OCI-LY1 (cell line): ENCODE measurements around the gene OPHN1.

Experiments
- H2AFZ ChIP-seq: fragments of 200-600 bp; sonication (generic), shearing (Covaris generic); 2 replicates; pipeline ENCODE4 v1.6.0; 2014; ENCODE audit warnings: antibody characterized with exemption, mild to moderate bottlenecking, low read length
- H3F3A ChIP-seq: fragments of 200-600 bp; sonication (generic), shearing (Covaris generic); 2 replicates; pipeline ENCODE4 v1.6.0; 2014; ENCODE audit warnings: mild to moderate bottlenecking, antibody characterized with exemption, low read length, moderate library complexity; ENCODE audit not compliant: insufficient read depth
- H3K27ac ChIP-seq: fragments of 200-600 bp; sonication (generic); 2 replicates; pipeline ENCODE4 v1.5.1; 2014; ENCODE audit warnings: low read length, mixed run types, mild to moderate bottlenecking, low read depth; ENCODE audit not compliant: poor library complexity, severe bottlenecking
- H3K27me3 ChIP-seq: fragments of 200-600 bp; sonication (generic); 2 replicates; pipeline ENCODE4 v1.6.0; 2014; ENCODE audit warnings: antibody characterized with exemption, mild to moderate bottlenecking, low read length, moderate library complexity; ENCODE audit not compliant: insufficient read depth
- H3K36me3 ChIP-seq: fragments of 200-600 bp; sonication (generic); 2 replicates; pipeline ENCODE4 v1.6.1; 2014; ENCODE audit warnings: mild to moderate bottlenecking, antibody characterized with exemption, low read length, moderate library complexity, mixed read lengths; ENCODE audit not compliant: insufficient read depth
- H3K4me1 ChIP-seq: fragments of 200-600 bp; sonication (generic); 2 replicates; pipeline ENCODE4 v1.5.1; 2014; ENCODE audit warnings: mild to moderate bottlenecking, low read length, moderate library complexity; ENCODE audit not compliant: insufficient read depth, severe bottlenecking
- H3K4me2 ChIP-seq: fragments of 200-600 bp; sonication (generic), shearing (Covaris generic); 2 replicates; pipeline ENCODE4 v1.6.1; 2014; ENCODE audit warnings: low read length
- H3K4me3 ChIP-seq: fragments of 200-600 bp; sonication (generic); 2 replicates; pipeline ENCODE4 v1.5.1; 2014; ENCODE audit warnings: low read length, low read depth, mild to moderate bottlenecking, mixed read lengths; ENCODE audit not compliant: poor library complexity, severe bottlenecking
- H3K79me2 ChIP-seq: fragments of 200-600 bp; shearing (Covaris generic); 2 replicates; pipeline ENCODE4 v1.6.1; 2016; ENCODE audit warnings: mixed run types, low read length, mixed read lengths; ENCODE audit not compliant: insufficient read depth
- H3K9ac ChIP-seq: fragments of 200-600 bp; sonication (generic), shearing (Covaris generic); 2 replicates; pipeline ENCODE4 v1.6.1; 2014; ENCODE audit warnings: mild to moderate bottlenecking, low read length, mixed read lengths
- H3K9me2 ChIP-seq: fragments of 200-600 bp; sonication (generic), shearing (Covaris generic); 2 replicates; pipeline ENCODE4 v1.6.1; 2014; ENCODE audit warnings: low read depth, mild to moderate bottlenecking, low read length, mixed read lengths
- H3K9me3 ChIP-seq: fragments of 200-600 bp; shearing (Covaris generic); 2 replicates; pipeline ENCODE4 v1.6.1; 2014; ENCODE audit warnings: low read length, mixed read lengths
- H4K20me1 ChIP-seq: fragments of 200-600 bp; sonication (generic), shearing (Covaris generic); 2 replicates; pipeline ENCODE4 v1.6.0; 2016; ENCODE audit warnings: mild to moderate bottlenecking, low read length; ENCODE audit not compliant: insufficient read depth
- EZH2 ChIP-seq: fragments of 200-600 bp; sonication (generic), shearing (Covaris generic); IDR thresholded peaks from 2 replicates; pipeline ENCODE4 v1.8.0; 2017; ENCODE audit warnings: borderline replicate concordance, mixed run types, mild to moderate bottlenecking, antibody characterized with exemption, low read length, moderate library complexity, mixed read lengths
- TF ChIP-seq, protein P1 (sequence below): fragments of 200-600 bp; sonication (generic), shearing (Covaris generic); IDR thresholded peaks from 2 replicates; pipeline ENCODE4 v1.5.1; 2017; ENCODE audit warnings: mild to moderate bottlenecking, antibody characterized with exemption, low read length, moderate library complexity, mixed read lengths

The OPHN1 gene

DNA sequence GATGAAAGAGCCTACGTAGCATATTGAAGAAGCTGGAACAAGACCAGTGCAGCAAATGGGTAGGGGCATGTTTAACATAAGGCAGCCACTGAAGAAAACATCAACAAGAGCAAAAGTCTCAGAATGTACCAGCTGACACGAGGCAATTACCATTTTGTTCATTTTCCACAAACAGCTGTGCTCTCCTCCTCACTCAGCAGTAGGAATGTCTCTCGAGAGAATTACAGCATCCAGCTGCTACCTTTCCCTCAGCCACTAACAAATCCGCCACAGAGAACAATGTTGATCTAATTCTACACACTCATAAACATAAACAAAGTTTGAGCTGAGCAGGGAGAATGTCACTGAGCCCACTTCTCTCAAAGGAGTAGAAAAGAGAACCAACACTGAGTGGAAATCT, 68.0 kb downstream of the OPHN1 start:
- Histone ChIP-seq H3K27me3 (no peaks in the 10 kb centered on the region), H3K4me1 (no peaks in the 10 kb centered on the region), H3K9ac (no peak overlapping the region), H3K79me2 (no peaks in the 10 kb centered on the region), H3K9me2 (no peaks in the 10 kb centered on the region), H3K4me2 (no peak overlapping the region), H2AFZ (no peak overlapping the region), H3K27ac (no peak overlapping the region), H3F3A (no peaks in the 10 kb centered on the region), H3K9me3 (no peaks in the 10 kb centered on the region), H3K36me3 (no peaks in the 10 kb centered on the region), H3K4me3 (no peak overlapping the region), H4K20me1 (no peaks in the 10 kb centered on the region)
- TF ChIP-seq, protein P1, sequence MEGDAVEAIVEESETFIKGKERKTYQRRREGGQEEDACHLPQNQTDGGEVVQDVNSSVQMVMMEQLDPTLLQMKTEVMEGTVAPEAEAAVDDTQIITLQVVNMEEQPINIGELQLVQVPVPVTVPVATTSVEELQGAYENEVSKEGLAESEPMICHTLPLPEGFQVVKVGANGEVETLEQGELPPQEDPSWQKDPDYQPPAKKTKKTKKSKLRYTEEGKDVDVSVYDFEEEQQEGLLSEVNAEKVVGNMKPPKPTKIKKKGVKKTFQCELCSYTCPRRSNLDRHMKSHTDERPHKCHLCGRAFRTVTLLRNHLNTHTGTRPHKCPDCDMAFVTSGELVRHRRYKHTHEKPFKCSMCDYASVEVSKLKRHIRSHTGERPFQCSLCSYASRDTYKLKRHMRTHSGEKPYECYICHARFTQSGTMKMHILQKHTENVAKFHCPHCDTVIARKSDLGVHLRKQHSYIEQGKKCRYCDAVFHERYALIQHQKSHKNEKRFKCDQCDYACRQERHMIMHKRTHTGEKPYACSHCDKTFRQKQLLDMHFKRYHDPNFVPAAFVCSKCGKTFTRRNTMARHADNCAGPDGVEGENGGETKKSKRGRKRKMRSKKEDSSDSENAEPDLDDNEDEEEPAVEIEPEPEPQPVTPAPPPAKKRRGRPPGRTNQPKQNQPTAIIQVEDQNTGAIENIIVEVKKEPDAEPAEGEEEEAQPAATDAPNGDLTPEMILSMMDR: no peak
- no peak for TF ChIP-seq EZH2

DNA sequence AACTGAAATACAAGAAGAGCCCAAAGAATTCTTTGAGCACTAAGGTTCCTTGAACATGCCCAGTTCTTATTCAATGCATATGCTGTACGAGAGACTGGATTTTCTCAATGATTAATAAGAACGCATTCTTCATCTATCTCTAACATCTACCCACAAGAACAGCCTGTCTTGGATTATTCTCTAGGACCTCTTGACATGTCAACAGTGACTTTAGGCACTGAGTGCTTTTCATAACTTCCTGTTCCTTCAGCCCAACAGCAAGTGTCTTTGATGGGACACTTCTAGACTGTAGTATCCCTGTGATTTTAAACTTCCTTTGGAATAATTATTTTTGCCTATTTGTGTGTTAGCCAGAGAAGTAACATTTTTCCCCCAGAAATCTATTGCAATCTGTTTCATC, 69.3 kb downstream of the OPHN1 start:
- TF ChIP-seq, protein P1: no peak
- no peak for TF ChIP-seq EZH2
- Histone ChIP-seq H3K9ac (no peak overlapping the region), H3K27ac (no peak overlapping the region), H3K36me3 (no peaks in the 10 kb centered on the region), H3F3A (no peaks in the 10 kb centered on the region), H3K4me2 (no peak overlapping the region), H3K9me3 (no peaks in the 10 kb centered on the region), H3K27me3 (no peaks in the 10 kb centered on the region), H3K4me1 (no peaks in the 10 kb centered on the region), H3K9me2 (no peaks in the 10 kb centered on the region), H3K4me3 (no peak overlapping the region), H2AFZ (no peak overlapping the region), H4K20me1 (no peaks in the 10 kb centered on the region), H3K79me2 (no peaks in the 10 kb centered on the region)

DNA sequence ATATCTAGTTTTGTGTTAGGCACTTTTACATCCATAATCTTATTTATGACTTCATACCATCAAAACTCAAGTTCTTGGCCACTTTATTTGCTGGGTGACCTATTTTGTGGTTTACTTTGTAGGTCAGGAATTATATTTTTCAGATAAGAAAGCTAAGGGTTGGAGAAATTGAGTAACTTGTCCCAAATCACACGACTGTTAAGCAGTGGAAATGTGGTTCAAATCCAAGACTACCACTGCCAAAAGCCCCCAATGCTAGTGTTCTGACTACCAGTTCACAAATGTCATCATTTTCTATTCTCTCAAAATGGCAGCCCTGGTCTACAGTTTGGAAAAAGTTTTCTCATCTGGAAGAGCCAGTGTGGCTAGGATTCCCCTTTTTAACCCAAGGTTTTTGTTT, 74.6 kb downstream of the OPHN1 start:
- H3K79me2 ChIP-seq: no peaks in the 10 kb centered on the region
- no peaks in the 10 kb centered on the region for H3K4me1 ChIP-seq
- H4K20me1 ChIP-seq: no peaks in the 10 kb centered on the region
- H3F3A ChIP-seq: no peaks in the 10 kb centered on the region
- TF ChIP-seq, protein P1: no peak
- TF ChIP-seq EZH2: no peak
- H3K4me2 ChIP-seq: no peak overlapping the region
- no peaks in the 10 kb centered on the region for H3K27me3 ChIP-seq
- H3K9me3 ChIP-seq: no peaks in the 10 kb centered on the region
- H3K36me3 ChIP-seq: no peaks in the 10 kb centered on the region
- no peaks in the 10 kb centered on the region for H3K9me2 ChIP-seq
- no peak overlapping the region for H3K4me3 ChIP-seq
- H3K9ac ChIP-seq: no peak overlapping the region
- no peak overlapping the region for H3K27ac ChIP-seq
- H2AFZ ChIP-seq: no peak overlapping the region
